PC-3 (cell line): ENCODE measurements around the gene PIM3. TPM values are rescaled to one million over a fixed set of nuclear protein-coding genes. Genes with fewer than 3 reads are reported as not detected.
A peak's percentile ranks its signal among the peaks of the same experiment; 100 is the strongest.

Experiments
- ATAC-seq: fragments of 200-7000 bp; cut with Tn5 transposase; 2 replicates; pipeline ENCODE4 v1.9.1; 2020; ENCODE audit warnings: mild to moderate bottlenecking, moderate library complexity
- BruUV-seq: library from RNA; stranded (reverse); fragments of 400-500 nt; replicated peaks from 2 replicates; lab custom pipeline; 2021; lab: Mats Ljungman, UMichigan
- CTCF ChIA-PET: fragments of 300-600 bp; sonication (Branson Sonifier 250); formaldehyde crosslinking; loops from one replicate; lab custom pipeline; 2022; ENCODE audit warnings: antibody characterized with exemption; lab: Charles Lee
- POLR2A ChIA-PET: fragments of 300-600 bp; sonication (Branson Sonifier 250); formaldehyde crosslinking; loops from one replicate; lab custom pipeline; 2022; ENCODE audit warnings: antibody characterized with exemption; ENCODE audit not compliant: unreplicated experiment; lab: Charles Lee
- DNase-seq: peaks from one replicate; pipeline ENCODE4 v3.0.0-alpha.2; 2015
- H2AFZ ChIP-seq: fragments of 300-600 bp; sonication (generic); 2 replicates; pipeline ENCODE4 v1.6.0; 2016; ENCODE audit warnings: antibody characterized with exemption, low read length
- H3F3A ChIP-seq: fragments of 300-600 bp; sonication (generic); one replicate; pipeline ENCODE4 v1.6.0; 2017; ENCODE audit warnings: antibody characterized with exemption, low read length, control low read depth, mild to moderate bottlenecking; ENCODE audit not compliant: unreplicated experiment
- H3K27ac ChIP-seq: fragments of 300-600 bp; sonication (generic); 2 replicates; pipeline ENCODE4 v1.5.1; 2016; ENCODE audit warnings: mild to moderate bottlenecking, low read length
- H3K27me3 ChIP-seq: fragments of 300-600 bp; sonication (generic); 2 replicates; pipeline ENCODE4 v1.6.1; 2016; ENCODE audit warnings: low read length, mixed read lengths
- H3K36me3 ChIP-seq: fragments of 300-600 bp; sonication (generic); 2 replicates; pipeline ENCODE4 v1.6.1; 2016; ENCODE audit warnings: low read depth, mixed run types, low read length, mixed read lengths
- H3K4me1 ChIP-seq: fragments of 300-600 bp; sonication (generic); 2 replicates; pipeline ENCODE4 v1.5.1; 2016; ENCODE audit warnings: low read length; ENCODE audit not compliant: insufficient read depth
- H3K4me2 ChIP-seq: fragments of 300-600 bp; sonication (generic); 2 replicates; pipeline ENCODE4 v1.6.0; 2016; ENCODE audit warnings: low read length
- H3K4me3 ChIP-seq: fragments of 300-600 bp; sonication (generic); 2 replicates; pipeline ENCODE4 v1.5.1; 2016; ENCODE audit warnings: mild to moderate bottlenecking, low read length, mixed read lengths
- H3K79me2 ChIP-seq: fragments of 300-600 bp; sonication (generic); 2 replicates; pipeline ENCODE4 v1.6.1; 2017; ENCODE audit warnings: low read length, mixed read lengths
- H3K9ac ChIP-seq: fragments of 300-600 bp; sonication (generic); 2 replicates; pipeline ENCODE4 v1.6.0; 2016; ENCODE audit warnings: mild to moderate bottlenecking, low read length
- H3K9me2 ChIP-seq: fragments of 300-600 bp; sonication (generic); replicated peaks from 2 replicates; pipeline ENCODE4 v1.6.1; 2016; ENCODE audit warnings: mixed run types, low read length, mixed read lengths
- H3K9me3 ChIP-seq: fragments of 300-600 bp; sonication (generic); 2 replicates; pipeline ENCODE4 v1.6.1; 2016; ENCODE audit warnings: low read length, mixed read lengths
- H4K20me1 ChIP-seq: fragments of 300-600 bp; sonication (generic); 2 replicates; pipeline ENCODE4 v1.6.1; 2016; ENCODE audit warnings: low read length, mixed read lengths
- EZH2 ChIP-seq: fragments of 300-600 bp; sonication (generic); IDR thresholded peaks from one replicate; pipeline ENCODE4 v1.6.1; 2017; ENCODE audit warnings: antibody characterized with exemption, mild to moderate bottlenecking, low read length; ENCODE audit not compliant: unreplicated experiment
- EZH2phosphoT487 ChIP-seq: fragments of 300-600 bp; sonication (generic); IDR thresholded peaks from 2 replicates; pipeline ENCODE4 v1.6.1; 2018; ENCODE audit warnings: mild to moderate bottlenecking, antibody characterized with exemption, low read length, borderline replicate concordance
- intact Hi-C: fragments of 100-400 bp; cut with micrococcal nuclease; formaldehyde crosslinking; loops from 2 replicates; pipeline ENCODE4 v1.9.0; 2023
- total RNA-seq: library from RNA; depleted of rRNA; stranded (reverse); fragments of >200 nt; gene quantifications from 2 replicates; pipeline ENCODE4 v1.2.3, GENCODE V29; 2014
- TF ChIP-seq, protein P1 (sequence below): fragments of 300-600 bp; sonication (generic); conservative IDR thresholded peaks from 2 replicates; pipeline ENCODE4 v1.5.1; 2017; ENCODE audit warnings: antibody characterized with exemption, low read depth, mild to moderate bottlenecking, low read length

Gene PIM3
- total RNA-seq, 1 experiment from 2014 or later: 61.7 TPM

GRCh38 chr22:50008151-50009040 lies 47.8 kb downstream of the PIM3 start:
- Histone ChIP-seq H3K9me2 (no peaks in the 10 kb centered on the region), H3F3A (no peaks in the 10 kb centered on the region), H3K27me3 (no peaks in the 10 kb centered on the region), H2AFZ (no peak overlapping the region), H3K9me3 (no peaks in the 10 kb centered on the region), H3K4me2 (peak overlapping the region; percentile 56), H3K4me3 (no peak overlapping the region), H3K79me2 (no peaks in the 10 kb centered on the region), H4K20me1 (no peaks in the 10 kb centered on the region), H3K36me3 (no peaks in the 10 kb centered on the region), H3K9ac (peak overlapping the region; percentile 18; the same call in 1 of the 2 replicates), H3K4me1 (peaks cover 19% of the 10 kb centered on the region), H3K27ac (peak overlapping the region; percentile 59)
- ATAC-seq: peak; percentile 68
- ChIA-PET POLR2A (interaction anchor here (0.6 kb wide), 1 partner anchor 24 kb away, joined by 3 read pairs; no protein-coding TSS in a partner anchor), CTCF (interaction anchor here (0.7 kb wide), 1 partner anchor 22 kb away, joined by 3 read pairs; no protein-coding TSS in a partner anchor)
- BruUV-seq: no TSS peak
- peak; percentile 57 for DNase-seq
- intact Hi-C loops: no loop called here
- no peak for TF ChIP-seq EZH2
- TF ChIP-seq EZH2phosphoT487: no peak
- TF ChIP-seq, protein P1, sequence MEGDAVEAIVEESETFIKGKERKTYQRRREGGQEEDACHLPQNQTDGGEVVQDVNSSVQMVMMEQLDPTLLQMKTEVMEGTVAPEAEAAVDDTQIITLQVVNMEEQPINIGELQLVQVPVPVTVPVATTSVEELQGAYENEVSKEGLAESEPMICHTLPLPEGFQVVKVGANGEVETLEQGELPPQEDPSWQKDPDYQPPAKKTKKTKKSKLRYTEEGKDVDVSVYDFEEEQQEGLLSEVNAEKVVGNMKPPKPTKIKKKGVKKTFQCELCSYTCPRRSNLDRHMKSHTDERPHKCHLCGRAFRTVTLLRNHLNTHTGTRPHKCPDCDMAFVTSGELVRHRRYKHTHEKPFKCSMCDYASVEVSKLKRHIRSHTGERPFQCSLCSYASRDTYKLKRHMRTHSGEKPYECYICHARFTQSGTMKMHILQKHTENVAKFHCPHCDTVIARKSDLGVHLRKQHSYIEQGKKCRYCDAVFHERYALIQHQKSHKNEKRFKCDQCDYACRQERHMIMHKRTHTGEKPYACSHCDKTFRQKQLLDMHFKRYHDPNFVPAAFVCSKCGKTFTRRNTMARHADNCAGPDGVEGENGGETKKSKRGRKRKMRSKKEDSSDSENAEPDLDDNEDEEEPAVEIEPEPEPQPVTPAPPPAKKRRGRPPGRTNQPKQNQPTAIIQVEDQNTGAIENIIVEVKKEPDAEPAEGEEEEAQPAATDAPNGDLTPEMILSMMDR: no peak

- no peaks in the 10 kb centered on the region for H3K79me2 ChIP-seq
- H3K4me3 ChIP-seq: no peak overlapping the region
- intact Hi-C loops: no loop called here
- ATAC-seq (no peak), DNase-seq (no peak)
- no peaks in the 10 kb centered on the region for H3K27me3 ChIP-seq
- H4K20me1 ChIP-seq: no peaks in the 10 kb centered on the region
- H3K4me1 ChIP-seq: peaks cover 19% of the 10 kb centered on the region
- ChIA-PET CTCF (no interaction called here), POLR2A (no interaction called here)
- H3F3A ChIP-seq: no peaks in the 10 kb centered on the region
- H3K9ac ChIP-seq: no peak overlapping the region
- no peaks in the 10 kb centered on the region for H3K9me2 ChIP-seq
- H3K9me3 ChIP-seq: no peaks in the 10 kb centered on the region
- no peak overlapping the region for H3K4me2 ChIP-seq
- no peak overlapping the region for H3K27ac ChIP-seq
- no TSS peak for BruUV-seq
- TF ChIP-seq, protein P1: no peak
- TF ChIP-seq EZH2: no peak
- TF ChIP-seq EZH2phosphoT487: no peak
- no peaks in the 10 kb centered on the region for H3K36me3 ChIP-seq
- no peak overlapping the region for H2AFZ ChIP-seq
Observed at GRCh38 chr22:50009251-50009650, 48.7 kb downstream of the PIM3 start.
